NCI-H2029 treated with DMSO at 0.1 percent for 48 hours (cell line): Measurements from ENCODE around the gene FOXN4.
A peak's percentile ranks its signal among the peaks of the same experiment; 100 is the strongest.
"Not testable (repeated sequence)": the region's sequence is repeated elsewhere in the genome, so short reads cannot be mapped to it uniquely, and the experiment has no call there.

Source experiments
- DNase-seq: peaks from one replicate; lab custom pipeline; 2025; lab: John Stamatoyannopoulos, UW

Gene FOXN4, protein sequence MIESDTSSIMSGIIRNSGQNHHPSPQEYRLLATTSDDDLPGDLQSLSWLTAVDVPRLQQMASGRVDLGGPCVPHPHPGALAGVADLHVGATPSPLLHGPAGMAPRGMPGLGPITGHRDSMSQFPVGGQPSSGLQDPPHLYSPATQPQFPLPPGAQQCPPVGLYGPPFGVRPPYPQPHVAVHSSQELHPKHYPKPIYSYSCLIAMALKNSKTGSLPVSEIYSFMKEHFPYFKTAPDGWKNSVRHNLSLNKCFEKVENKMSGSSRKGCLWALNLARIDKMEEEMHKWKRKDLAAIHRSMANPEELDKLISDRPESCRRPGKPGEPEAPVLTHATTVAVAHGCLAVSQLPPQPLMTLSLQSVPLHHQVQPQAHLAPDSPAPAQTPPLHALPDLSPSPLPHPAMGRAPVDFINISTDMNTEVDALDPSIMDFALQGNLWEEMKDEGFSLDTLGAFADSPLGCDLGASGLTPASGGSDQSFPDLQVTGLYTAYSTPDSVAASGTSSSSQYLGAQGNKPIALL

DNA sequence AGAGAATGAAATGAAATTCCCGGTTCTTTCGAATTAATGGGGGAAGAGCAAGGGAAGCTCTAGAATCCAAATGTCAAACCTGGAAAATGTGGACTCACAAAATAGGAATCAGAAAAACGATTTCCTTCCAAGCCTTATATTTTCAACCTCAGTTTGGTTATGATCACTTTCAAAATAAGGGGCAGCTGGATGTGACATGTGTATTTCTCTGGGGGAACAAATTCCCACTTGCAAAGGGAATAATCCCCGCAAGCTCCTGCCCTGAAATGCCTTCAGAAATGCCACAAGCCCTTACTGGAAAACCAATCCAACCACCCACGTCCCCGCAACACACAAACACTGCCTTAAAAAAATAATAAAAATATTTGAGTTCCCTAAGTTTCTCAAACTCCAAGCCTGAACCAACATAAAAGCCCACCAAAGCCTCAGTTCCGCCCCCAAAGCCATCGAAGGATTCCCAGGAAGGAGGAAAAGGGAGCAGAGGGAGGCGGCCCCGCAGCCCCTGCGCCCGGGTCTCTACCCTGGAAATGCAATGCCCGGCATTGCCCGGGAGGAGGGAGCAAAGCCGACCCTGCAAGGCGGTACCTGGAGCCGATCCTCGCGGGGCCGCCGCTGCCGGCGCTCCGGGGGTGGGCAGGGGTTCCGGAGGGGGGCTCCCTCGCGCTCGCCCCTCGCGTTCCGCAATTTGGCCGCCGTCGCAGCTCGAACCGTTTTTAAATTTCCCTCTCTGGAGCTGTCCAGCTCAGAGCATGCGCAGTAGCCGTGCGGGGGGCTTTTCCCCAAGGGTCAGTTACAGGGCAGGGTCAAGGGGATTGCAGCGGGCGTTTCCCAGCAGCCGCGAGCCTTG is at the start of gene FOXN4:
FOXN4 (minus strand) TSS at position 751 of the 847 bp plus-strand sequence. CDS start 963 bp downstream, outside the sequence.
- DNase-seq, result no peak

DNA sequence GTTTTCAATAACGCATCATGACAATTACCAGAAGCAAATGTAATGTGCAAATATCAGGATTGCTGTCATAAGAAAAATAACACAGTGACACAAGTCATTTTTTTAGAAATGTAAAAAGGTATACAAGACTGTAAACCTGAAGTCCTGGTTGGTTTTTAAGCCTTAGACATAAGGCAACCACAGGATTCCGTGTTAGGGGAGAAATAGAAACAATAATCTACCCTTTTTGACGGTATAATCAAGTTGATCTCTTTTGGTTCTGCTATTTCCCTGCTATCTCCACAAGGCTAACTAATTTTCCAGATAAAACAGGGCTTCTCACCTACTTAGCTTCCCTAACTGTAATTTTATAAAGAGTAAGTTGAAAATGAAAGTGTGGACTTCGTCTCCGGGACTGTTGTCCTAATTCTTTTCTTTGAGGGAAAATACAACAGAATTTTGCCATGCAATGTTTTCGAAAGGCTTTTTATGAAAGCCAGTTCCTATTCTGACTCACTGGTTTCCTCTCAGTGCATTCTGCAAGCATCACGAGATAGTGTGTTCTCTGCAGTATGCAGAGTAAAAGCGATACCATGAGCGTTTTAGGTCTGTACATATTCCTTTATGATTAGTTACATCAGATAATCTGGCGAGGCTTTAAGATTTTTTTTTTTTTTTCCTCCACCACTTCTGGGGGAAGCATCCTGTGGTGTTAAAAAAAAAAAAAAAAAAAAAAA is 49.2 kb upstream of the FOXN4 start:
- no peak for DNase-seq

DNA sequence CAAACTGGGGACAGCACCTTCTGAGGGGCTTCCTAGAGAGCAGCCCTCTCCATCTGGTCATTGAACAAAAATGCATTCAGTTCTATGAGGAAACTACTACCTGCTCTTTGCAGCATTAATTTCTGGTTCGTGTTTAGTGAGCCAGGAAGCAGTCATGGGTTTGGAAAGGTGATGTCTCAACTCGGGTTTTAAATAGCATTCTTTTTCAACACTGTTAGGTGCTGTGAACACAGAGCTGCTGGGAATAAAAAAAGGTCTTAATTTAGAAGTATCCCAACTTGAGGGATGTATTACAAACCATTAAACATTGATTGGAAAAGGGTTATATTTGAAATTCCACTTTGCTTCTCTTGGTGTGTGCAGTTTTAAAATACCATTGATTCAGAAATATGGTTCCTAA is 47.9 kb upstream of the FOXN4 start:
- no peak for DNase-seq

DNA sequence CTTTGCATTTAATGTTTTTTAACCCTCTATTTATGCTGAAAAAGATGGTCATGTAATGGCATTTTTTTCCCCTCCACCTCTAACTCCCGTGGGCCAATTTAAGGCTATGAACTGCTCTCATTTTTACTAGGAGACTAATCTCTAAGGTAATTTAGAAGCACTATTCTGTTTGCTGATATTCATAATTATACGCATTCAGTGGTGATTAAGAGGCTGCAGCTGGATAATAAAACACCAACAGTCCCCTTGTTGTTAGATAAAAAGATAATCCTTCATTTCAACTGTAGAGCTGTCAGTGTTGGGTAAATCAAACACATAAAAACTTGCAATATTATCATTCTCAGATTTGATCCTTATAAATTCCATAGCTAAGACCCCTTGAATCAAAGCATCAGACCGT is 47.5 kb upstream of the FOXN4 start:
- DNase-seq, result no peak

DNA sequence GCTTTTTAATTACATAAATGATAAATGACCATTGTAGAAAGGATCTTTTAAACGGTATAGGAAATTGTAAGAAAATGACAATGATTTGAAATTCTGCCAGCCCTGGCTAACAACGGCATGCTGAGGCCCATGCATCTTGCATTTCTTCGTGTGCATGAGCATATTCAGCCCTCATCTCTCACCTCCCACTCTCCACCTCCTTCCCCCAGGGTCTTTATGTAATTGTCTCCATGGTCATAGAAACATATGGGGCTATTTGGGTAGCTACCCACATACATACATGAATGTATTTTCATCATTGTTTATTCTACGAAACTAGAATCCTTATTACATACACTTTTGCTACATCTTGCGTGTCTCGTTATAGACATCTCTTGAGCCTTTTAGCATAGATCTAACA is 43.1 kb upstream of the FOXN4 start:
- DNase-seq, result no peak

DNA sequence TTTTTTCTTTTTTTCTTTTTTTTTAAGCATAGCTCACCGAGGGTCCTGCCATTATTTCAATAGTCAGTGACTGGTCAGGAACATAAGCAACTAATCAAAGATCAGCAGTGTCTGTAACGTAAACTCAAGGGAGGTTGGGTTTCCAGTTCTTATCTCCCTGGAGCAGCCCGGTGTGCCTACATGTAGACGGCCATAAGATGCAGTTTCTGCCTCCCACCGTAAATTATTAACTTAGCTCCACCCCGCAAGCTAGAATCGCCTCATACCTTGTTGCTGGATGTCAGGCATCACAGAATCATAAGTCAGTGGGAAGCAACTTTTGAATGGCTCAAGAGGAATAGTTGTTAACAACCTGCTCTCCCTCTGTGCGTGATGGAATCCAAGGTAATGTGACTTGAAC is 38.5 kb upstream of the FOXN4 start, which contains the start of gene MYO1H:
MYO1H (plus strand) TSS at position 312 of the 400 bp plus-strand sequence; CDS start at position 373, 61 bp downstream.
- no peak for DNase-seq

DNA sequence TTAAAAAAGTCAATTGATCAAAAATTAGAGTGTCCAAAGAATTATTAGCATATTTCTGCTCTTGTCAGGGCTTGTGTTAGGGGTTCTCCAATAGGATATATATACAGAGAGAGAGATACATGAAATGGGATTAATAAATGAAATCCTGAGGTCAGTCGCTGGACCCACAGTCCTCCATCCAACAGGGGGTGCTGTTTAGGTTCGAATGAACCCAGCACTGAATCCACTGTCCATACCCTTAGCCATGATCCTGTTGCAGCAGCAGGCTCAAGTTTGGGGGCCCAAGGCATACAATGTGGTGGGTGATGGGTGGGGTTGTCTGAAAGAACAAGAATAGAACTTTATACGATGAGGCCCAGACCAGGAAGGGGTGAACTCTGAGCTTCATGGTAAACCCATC is 37.8 kb upstream of the FOXN4 start:
- no peak for DNase-seq

DNA sequence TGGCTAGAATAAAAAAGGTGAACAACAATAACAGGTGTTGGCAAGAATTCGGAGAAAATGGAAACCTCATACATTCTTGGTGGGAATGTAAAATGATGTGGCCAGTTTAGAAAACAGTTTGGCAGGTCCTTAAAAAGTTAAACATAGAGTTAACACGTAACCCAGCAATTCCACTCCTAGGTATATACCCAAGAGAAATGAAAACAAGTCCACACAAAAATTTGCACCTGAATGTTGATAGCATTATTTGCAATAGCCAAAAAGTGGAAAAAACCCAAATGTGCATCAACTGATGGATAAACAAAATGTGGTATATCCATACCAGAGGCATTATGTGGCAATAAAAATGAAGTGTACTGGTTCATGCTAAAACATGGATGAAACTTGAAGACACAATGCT is 36.3 kb upstream of the FOXN4 start:
- DNase-seq, result no peak

DNA sequence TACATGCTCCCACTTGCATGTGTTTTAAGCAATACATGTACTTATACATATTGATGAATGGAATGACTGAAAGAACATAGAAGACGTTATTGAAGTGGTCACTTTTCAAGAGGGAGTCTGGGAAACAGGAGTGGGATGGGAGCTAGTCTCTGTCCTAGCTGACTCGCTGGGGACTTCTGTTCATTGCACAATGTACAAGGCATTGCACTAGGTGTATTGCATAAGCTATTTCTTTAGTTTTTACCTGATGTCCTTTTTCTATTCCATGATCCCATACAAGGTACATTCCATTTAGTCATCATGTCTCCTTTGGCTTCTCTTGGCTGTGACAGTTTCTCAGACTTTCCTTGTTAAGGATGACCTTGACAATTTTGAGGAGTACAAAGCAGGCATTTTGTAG is 34.6 kb upstream of the FOXN4 start:
- DNase-seq, result no peak

DNA sequence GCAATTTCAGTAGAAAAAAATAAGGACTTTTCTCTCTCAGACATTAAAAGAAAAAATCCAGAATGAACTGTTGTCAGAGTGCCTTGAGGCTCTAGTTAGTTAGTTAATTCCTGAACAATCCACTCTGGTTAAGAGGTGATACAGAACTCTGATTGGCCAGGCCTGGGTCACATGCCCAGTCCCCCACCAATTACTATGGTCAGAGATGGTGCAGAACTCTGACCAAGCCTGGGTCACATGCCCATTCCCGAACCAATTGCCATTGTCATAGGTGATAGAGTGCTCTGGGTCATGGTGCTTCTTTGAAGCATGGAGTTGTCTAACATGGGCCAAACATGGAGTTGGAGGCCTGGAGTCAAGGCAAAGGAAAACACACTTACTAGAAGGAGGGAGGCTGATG is 27.5 kb upstream of the FOXN4 start:
- no peak for DNase-seq

DNA sequence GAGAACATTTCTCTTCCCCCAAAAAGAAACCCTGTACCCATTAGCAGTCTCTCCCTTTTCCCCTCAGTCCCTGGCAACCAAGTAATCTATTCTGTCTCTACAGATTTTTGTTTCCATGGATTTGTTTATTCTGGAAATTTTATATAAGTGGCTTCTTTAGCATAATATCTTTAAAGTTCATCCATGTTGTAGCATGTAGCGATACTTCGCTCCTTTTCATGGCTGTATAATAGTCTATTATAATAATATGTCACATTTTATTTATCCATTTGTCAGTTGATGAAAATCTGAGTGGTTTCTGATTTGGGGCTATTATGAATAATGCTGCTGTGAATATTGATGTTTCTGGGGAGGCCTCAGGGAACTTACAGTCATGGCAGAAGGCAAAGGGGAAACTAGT is 25.8 kb upstream of the FOXN4 start:
- no peak for DNase-seq

DNA sequence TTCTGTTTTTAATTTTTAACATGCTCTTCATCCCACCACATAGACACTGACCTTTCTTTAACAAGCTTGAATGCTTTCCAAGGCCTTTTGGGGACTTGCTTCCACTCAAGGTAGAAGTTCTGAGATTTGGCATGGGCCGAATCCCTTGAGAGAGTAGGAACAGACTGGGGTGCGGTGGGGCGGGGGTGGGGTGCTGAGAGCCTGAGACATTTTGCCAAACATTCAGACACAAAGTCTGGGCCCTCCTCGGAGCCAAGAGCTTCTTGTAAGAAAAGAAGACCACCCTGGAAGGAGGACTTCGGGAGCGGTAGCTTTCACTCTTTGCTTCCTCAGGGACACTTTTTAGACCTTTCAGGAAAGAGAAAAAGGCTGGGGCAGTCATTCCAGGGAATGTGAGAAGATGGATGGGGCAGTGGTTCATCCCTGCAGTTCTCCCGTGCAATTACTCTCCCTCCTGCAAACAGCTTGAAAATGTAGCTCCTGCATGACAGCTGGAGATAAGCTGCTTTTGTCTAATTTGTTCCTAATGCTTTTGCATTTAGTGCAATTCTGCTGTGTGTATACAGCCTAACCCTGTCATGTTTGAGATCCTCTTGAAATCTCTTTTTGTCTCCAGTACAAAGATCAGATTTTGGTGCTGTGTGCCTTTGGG is 22.3 kb upstream of the FOXN4 start:
- DNase-seq, result no peak

DNA sequence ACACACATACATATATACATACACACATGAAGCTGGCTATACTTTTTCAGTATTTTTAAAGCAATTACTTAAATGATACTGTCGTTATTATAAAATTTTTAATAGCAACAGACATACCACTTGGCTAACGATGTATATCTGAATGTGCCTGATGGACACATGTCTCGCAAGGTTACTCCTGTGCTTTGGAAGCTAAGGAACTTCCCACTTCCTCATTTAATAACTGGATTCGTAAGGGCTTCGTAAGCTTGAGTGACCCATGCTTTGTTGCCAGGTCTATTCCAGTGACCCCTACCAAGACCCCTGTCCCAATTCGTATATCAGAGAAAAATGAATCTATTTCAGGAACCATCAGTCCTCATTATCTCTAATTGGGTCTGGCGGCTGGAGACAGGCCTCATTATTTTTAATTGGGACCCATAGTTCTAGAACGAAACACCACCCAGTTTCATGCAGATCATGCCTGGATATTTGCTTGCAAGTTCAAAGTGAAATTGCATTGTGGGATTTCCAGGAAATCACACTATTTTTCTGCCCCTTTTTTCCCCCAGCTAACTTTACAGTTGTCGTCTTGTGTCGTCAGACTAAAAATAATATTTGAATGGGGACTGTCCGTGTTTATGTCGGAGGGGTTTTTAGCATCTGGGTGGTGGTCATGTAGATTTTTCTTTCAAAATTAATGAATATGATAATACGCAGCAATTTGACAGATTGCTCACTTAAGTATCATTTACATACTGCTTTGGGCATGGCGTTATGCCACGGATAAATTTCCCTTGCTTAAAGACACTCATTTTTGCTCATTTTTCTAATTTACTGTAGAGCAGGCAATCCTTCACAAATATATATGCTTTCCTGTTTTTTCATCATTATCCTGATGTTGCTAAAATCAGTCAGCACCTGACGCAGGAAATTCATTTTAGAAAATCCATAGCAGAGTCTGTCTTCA is 21.5 kb upstream of the FOXN4 start:
- DNase-seq, result no peak

DNA sequence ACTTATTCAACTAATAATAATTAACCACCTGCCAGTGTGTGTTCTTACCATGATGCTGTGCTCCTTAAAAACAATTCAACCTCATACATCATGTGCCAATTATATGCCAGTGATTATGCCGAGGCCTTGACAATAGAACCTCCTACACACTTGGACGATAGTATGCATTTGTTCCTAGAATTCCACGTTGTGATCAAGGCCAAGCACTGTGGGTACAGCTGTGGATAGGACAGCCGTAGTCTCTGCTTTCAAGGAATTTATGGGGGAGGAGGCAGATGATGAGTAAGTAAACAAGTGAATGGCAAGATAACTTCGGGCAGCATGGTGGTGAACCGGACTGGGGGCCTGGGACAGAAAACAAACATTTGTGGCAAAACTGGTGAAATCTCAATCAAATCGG is 20.6 kb upstream of the FOXN4 start:
- DNase-seq, result no peak

DNA sequence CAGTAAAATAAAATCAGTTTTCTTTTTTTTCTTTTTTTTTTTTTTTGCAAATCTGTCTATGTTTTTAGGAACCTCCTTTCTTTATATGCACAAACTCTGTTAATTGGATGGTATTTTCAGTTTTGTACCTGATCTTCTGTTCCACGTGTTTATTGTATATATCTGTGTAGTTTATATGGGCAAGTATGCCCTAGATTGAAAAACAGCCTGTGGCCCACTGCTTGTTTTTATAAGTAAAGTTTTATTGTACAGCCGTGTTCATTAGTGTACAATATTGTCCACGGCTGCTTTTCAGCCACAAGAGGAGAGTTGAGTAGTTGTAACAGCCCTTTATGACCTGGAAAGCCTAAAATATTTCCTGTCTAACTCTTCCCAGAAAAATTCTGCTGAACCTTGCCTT is 19.9 kb upstream of the FOXN4 start:
- no peak for DNase-seq

DNA sequence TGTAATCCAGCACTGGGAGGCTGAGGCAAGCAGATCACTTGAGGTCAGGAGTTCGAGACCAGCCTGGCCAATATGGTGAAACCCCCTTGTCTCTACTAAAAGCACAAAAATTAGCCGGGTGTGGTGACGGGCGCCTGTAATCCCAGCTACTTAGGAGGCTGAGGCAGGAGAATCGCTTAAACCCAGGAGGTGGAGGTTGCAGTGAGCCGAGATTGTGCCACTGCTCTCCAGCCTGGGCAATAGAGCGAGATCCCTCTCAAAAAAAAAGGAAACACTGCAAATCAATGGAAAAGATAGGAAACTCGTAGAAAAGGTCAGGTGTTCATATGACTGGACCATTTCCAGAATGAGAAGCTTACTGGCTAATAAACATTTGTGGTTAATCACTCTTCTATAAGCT is 12.2 kb upstream of the FOXN4 start:
- not testable (repeated sequence) for DNase-seq

DNA sequence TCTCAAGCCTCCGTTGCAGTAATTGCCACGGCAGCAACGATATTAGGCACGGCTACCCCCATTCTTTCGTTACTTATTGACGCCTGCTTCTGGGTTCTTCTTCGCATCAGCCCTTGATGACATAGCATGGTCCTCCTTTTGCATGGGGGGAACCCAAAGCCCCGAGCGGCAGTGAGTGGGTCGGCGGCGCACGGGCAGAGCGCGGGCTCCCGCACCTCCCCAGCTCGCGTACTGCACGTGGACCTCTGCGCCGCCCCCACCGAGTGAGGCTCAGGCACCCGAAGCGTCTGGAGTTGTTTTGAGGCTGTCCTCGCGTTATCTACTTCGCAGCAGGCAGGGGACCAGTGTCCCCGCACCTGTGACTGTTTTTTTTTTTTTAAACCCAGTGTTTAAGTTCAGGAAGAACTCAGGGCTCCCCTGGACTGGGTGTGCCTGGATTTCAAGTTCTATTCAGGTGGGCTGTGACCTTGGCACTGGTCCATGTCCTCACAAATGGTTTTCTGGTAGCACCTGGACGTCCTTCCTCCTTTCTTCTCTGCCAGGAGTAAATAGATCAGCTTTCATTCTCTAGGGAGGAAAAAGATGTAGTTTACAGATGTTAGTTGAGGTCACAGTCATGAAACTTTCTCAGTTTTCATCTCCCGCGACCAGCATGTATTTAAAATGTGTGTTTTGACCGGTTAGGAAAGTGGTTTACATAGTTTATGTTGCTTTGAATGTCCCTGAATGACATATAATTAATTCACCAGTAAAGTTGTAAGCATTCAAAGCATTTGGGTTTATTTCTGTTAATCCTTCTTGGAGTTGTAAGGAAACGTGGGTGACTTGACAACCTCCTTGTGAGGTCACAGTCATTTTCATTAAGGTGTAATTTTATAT is 1.4 kb upstream of the FOXN4 start:
- peak; percentile 41 for DNase-seq

DNA sequence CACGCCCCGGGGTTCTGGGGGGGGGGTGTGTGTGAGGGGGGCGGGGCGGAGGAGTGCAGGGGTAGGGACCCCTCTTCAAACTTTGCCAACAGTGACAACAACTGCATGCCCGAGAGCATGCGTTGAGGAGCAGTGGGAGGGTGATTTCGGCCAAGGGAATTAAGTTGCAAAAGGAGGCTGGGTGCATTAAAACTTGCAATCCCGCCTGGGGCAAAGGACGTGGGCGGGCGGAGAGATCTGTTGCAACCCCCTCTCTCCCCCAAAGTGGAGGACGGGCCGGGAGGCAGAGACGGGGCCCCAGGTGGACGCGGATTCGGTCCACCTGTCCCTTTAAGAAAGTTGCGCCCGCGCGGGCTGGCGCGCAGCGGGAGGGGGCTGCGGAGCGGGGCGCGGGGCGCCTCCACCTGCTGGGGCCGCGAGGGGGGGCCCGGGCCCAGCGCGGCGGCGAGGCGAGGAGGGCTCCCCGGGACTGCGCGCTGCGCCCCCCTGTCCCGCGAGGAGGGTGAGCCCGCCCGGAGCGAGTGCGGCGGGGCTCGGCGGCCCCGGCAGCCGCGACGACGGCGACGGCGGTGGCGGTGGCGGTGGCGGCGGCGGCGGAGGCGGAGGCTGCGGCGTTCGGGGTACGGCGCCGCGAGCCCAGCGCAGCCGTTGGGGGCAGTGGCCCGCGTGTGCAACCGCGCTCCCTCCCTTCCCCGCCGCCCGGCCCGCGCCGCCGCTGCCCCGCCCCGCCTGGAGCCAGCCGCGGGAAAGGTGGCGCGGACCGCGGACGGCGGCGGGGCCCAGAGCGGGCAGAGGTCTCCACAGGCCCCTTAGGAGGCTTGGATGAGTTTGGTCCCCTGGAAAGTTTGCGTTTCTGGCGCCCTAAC is 530 bp upstream of the FOXN4 start:
- DNase-seq, result no peak

DNA sequence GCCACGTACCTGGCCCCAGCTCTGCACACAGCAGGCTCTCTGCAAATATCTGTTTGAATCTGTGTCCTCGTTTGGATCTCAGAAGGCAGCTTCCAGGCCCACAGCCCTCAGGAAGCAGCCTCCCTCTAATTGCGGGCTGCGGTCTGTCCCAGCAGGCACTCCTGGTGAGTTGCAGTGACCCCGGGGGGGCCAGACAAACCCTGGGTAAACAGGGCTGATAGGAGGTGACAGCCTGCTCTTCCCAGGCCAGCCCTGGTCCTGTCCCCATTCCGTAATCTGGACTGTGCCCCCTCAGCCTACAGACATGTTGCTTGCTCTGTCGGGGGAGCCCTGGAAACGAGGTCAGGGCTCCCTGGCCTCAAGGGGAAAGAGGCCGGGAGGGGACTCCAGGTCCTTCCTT is 2.0 kb downstream of the FOXN4 start:
- no peak for DNase-seq
